SIG-M5 treated with dmso at 0.1 percent for 504 hours (cell line): ENCODE measurements around the gene C16orf95.
"Not testable (repeated sequence)": the region's sequence is repeated elsewhere in the genome, so short reads cannot be mapped to it uniquely, and the experiment has no call there.

ENCODE experiments used
- DNase-seq: peaks from one replicate; lab custom pipeline; 2025; ENCODE audit not compliant: unreplicated experiment; lab: John Stamatoyannopoulos, UW

C16orf95 gene

DNA sequence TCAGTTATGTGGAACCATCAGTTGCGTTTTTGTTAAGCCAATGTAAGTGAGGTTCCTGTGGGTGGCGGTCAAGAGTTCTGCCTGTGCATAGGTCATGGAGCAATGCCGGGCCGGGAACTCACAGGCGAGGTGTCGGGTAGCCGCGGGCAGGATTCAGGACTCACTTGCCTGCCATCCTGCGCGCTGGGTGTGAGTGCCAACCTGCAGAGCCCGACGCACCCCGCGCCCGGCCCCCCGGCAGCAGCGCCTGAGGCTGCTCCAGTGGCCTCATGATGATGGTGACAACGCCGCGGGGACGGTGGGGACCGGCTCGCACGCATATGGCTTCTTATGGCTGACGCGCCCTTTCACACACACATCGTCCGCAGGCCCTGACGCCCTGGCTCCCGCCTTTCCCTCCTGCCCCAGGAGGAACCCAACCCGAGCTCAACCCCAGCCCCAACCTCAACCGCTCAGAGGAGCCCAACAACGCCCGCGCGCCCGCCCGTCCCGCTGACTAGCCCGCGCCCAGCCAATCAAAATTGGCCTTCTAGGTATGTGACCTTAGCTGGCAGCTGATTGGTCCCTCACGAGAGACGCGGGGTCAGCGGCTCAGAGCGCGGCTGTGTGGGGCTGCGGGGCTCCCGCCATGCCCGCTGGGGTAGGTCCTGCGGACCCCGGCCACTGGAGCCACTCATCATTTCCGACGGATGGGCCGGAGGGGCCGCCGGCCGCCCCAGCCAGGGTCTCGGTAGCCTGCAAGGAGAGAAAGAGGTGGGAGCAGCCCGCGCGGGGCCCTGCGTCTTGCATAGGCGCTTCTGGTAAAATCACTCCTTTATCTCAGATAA is at the start of gene C16orf95:
TSS of gene C16orf95 (minus strand) at position 470 of the 827 bp plus-strand sequence. CDS start at position 320, 150 bp downstream.
- peak; percentile 86 for DNase-seq

- DNase-seq, result no peak
These were observed 49.7 kb upstream of the C16orf95 start for GRCh38 chr16:87366930-87367329.

DNA sequence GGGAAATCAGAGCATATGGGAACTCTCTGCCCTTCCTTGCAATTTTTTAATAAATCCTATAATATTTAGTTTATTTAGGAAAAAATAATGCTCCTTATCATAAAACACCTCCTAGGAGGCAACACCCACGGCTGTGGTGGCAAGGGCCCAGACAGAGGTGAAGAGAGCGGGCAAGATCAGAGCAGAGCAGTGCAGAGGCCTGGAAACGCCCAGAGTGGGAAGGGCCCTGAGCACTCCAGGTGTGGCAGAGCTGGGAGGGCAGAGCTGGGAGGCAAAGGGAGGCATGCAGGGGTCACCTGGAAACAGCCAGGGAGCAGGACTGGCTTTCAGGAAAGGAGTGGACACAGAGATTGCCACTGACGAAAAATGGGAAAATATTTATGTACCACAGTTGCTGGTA is 49.1 kb upstream of the C16orf95 start:
- DNase-seq, result no peak

DNA sequence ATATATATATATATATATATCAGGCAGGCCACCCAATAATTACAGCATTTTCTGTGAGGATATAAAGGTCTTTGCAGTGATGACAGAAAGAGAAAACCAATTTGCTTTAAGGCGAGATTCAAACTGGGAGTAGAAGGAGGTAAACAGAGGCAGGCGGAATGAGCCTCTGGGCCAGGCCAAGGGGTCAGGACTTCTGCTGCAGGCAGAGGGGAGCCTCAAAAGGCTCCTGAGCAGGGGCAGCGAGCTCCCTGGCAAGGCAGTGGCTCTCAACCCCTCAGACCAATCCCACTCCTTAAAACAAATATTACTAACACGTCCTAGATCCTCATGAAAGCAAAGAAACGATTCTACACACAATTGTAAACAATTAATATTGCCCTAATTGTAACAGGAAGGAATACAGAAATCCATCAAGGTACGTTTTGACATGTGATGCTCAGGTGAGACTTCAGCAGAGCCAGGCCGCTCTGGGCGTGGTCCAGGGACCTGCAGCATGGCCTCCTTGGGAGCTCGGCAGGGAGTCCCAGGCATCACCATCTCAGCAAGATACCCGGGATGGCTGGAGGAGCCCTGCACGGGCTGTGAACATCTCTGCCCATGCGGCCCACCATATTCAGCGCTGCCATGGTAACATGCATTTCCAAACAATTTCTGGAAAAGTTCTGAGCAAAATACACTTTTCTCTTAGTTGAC is 48.0 kb upstream of the C16orf95 start:
- DNase-seq, result no peak

- no peak for DNase-seq
These were observed 46.7 kb upstream of the C16orf95 start for GRCh38 chr16:87363771-87364455.

DNA sequence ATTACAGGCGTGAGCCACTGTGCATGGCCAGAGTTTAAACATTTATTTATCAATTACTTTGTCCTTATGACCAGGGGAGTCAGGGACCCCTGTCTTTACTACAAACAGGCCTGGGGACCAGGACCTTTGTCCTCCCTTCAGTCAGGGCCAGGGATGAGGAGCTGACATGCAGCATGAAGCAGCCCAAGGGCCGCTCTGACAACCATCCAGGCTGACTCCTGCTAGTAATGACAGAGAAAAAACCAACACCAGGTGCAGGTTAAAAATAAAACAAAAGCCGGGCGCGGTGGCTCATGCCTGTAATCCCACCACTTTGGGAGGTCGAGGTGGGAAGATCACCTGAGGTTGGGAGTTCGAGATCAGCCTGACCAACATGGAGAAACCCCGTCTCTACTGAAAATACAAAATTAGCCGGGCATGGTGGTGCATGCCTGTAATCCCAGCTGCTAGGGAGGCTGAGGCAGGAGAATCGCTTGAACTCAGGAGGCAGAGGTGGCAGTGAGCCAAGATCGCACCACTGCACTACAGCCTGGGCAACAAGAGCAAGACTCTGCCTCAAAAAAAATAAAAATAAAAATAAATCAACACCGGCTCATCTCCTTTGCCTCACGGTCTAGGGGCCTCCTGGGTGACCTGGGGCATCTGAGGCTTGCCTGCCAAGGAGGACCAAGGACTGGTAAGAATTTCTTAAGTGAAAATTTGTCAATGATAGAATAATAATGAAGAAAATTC is 45.8 kb upstream of the C16orf95 start:
- DNase-seq, result not testable (repeated sequence)

- no peak for DNase-seq
These were observed 44.9 kb upstream of the C16orf95 start for GRCh38 chr16:87361916-87362619.

- no peak for DNase-seq
These were observed 43.8 kb upstream of the C16orf95 start for GRCh38 chr16:87360862-87361610.

- no peak for DNase-seq
These were observed 41.9 kb upstream of the C16orf95 start for GRCh38 chr16:87359121-87359520.

GRCh38 chr16:87358696-87359095 is 41.5 kb upstream of the C16orf95 start:
- DNase-seq, result no peak

DNA sequence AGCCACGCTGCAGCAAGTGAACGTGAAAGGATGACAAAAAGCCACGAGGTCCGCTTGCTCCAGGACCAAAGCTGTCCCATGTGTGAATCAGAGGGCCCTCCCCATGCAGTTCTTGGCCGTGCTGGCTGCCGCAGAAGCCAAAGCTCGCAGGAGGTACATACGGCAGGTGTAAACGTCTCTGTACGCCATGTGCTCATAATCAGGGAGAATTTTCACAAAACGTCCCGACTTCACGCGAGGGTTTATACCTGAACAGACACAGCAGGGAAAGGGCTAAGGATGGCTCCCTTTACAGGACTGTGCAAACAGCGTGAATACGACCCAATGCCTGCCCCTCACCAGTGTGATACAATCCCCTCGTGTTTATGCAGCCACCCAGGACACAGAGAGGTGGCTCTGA is 41.1 kb upstream of the C16orf95 start:
- no peak for DNase-seq

DNA sequence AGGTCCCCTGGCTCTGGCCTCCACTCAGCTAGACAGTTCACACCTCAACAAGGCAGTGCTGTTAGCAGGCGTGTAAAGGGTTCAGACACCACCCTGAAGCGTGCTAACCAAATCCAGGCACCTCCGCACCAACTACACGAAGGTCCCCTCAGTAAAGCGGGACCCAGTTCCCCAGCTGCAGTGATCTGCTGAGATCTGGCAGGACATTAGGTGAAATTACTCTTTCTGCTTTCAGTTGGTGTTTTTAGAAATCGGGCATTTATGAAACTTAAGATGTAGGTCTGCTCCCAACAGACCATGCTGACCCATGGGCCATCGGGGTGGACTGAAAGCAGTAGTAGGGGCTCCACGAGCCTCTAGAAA is 39.3 kb upstream of the C16orf95 start:
- DNase-seq, result no peak

- no peak for DNase-seq
These were observed 36.4 kb upstream of the C16orf95 start for GRCh38 chr16:87353613-87354012.

DNA sequence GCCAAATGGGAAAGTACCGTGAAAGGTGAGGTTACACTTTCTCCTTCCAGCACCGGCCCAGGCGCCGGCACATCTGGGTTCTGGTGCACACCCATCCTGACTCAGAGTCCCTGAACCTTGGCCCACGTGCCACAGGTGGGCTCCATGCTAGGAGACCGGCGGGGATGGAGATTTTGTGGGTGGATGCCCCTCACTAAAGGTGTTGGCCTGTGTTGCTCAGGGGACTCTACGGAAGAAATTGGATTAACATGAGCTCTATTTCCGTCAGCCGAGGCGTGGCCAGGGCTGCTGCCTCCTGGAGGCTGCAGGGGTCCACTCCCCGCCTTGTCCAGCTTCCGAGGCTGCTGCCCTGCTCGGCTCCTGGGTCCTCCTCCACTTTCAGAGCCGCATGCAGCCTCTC is 35.6 kb upstream of the C16orf95 start:
- DNase-seq, result no peak

GRCh38 chr16:87351320-87351698 is 34.1 kb upstream of the C16orf95 start:
- DNase-seq, result no peak

GRCh38 chr16:87350681-87351319 is 33.6 kb upstream of the C16orf95 start:
- no peak for DNase-seq

- DNase-seq, result no peak
These were observed 32.8 kb upstream of the C16orf95 start for GRCh38 chr16:87350031-87350430.

DNA sequence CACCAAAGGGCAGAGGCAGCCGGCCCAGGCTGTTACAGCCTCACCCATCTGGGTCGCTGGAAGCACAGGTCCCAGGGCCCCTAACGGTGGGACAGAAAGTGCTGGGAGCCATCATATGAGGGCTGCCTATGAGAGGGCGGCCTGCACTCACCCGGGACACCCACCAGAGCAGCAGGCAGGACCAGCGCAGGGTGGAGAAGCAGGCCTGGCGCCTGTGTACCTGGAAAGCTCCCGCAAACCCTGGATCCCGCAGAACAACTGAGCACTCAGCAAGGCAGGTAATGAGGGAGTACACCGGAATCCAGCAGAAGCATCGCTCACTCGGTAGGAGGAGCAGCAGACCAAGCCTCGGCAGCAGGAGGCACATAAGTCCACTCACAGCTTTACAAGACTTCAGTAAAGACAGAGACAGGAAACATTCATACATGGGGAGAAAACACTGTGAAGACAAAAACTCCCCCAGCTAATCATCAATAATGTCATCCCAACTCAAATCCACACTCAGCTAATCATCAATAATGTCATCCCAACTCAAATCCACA is 31.5 kb upstream of the C16orf95 start:
- DNase-seq, result no peak

DNA sequence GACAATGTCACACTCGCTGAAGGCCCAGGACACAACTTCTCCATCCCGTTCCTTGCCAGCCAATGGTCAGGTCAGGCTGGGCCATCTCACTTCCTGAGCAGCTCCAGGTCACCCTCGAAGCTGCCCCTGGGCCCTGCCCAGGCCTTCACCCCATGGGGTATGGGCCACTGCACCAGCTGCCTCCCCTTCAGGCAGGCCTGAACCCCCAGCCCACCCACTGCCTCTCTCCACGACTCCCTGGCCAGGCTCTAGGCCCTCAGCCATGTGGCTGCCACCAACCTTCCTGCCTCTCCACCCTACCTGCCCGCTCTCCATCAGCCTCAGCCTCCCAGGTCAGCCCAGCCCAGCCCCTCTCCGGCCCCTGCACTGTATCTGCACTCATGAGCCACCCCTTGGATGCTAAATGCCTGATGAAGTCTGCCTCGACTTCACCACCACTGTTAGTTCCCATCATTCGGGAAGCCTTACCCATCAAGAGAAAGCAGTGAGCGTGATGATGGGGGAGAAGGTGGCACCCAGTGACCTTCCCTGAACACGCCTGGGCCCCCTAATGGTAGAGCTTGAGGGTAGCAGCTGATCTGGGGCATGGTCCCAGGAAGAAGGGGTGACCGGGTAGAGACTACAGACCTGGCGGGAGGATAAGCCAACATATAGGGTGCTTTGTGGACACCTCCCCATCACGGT is 30.9 kb upstream of the C16orf95 start:
- no peak for DNase-seq
